Activated CD4-positive, alpha-beta T cell treated with anti-CD3 and anti-CD28 coated beads, Interleukin-2, amount 10 ng/mL, durations not matched to agents 7 days and 5 days (primary cell): ENCODE results near the gene NRN1. TPM values are rescaled to one million over a fixed set of nuclear protein-coding genes. Genes with fewer than 3 reads are reported as not detected.

Experiments
- CTCF ChIA-PET: fragments of 350-600 bp; sonication (Branson Sonifier 250); formaldehyde crosslinking; loops from one replicate; lab custom pipeline; 2021; ENCODE audit warnings: antibody characterized with exemption; lab: Charles Lee
- POLR2A ChIA-PET: fragments of 350-600 bp; sonication (Branson Sonifier 250); formaldehyde crosslinking; loops from one replicate; lab custom pipeline; 2021; ENCODE audit warnings: antibody characterized with exemption; lab: Charles Lee
- DNase-seq: peaks from one replicate; pipeline ENCODE4 v3.0.0-alpha.2; 2020
- H3K27ac Mint-ChIP-seq: one replicate; pipeline ENCODE4 v1.8.0; 2021; ENCODE audit warnings: mild to moderate bottlenecking, moderate library complexity, mixed read lengths
- H3K27me3 Mint-ChIP-seq: one replicate; pipeline ENCODE4 v1.8.0; 2021; ENCODE audit warnings: mixed read lengths
- H3K36me3 Mint-ChIP-seq: one replicate; pipeline ENCODE4 v1.8.0; 2021; ENCODE audit warnings: low read depth, mixed read lengths
- H3K4me1 Mint-ChIP-seq: one replicate; pipeline ENCODE4 v1.8.0; 2021; ENCODE audit warnings: mixed read lengths
- H3K4me3 Mint-ChIP-seq: one replicate; pipeline ENCODE4 v1.8.0; 2021; ENCODE audit warnings: mild to moderate bottlenecking, moderate library complexity, mixed read lengths
- H3K9me3 Mint-ChIP-seq: one replicate; pipeline ENCODE4 v1.8.0; 2021; ENCODE audit warnings: mixed read lengths
- total RNA-seq, 2 experiments: library from RNA; stranded (reverse); gene quantifications; one replicate each; pipeline ENCODE4 v1.2.3, GENCODE V29; 2021

The NRN1 gene
- total RNA-seq, 2 experiments from 2014 or later = 7.0 to 8.7 TPM

DNA sequence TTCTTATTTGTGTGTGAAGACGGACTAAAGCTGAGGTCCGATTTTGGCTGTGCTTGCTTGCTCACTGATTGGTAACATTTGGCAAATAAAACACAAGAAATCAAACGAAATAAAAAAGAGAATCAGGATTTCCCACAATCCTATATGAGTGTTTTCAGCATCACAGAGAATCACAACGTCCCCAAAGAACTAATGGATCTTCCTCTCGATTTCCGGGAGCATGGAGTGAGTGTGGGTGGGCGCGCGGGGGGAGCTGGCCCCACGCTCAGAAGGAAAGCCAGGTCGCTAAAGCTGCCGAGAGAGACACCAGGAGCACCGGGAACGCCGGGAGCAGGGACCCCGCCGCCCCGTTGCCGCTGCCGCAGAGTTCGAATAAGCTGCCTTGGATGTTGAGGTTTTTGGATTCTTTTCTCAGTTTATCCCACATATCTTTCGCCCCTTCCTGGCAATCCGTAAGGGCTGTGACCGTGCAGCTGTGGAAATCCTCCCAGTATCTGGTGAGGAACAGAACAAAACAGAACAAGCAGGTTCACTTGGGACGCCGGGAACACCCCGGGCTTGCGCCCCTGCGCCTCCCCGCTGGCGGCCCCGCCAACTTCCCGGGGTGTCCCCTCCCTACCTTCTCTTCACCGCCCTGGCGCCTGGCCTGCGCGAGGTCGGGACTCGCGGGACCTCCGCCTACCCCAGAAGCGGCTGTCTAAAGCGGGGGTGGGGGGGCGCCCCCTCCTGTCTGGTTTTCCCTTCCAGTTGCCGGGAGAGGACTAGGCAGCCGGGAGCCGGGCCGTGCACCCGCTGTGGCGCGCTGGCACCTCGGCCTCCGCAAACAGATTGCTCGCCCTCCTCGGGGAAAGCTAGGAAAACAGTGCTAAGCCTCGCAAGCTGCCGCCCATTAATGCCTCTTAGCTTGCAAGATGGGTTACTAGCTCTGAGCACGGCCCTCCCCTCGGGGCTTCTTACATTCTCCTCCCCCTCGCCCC, 7.7 kb downstream of the NRN1 start:
- H3K27me3 Mint-ChIP-seq = peaks cover 90% of the 10 kb centered on the region
- no peak for DNase-seq
- ChIA-PET CTCF (no interaction called here), POLR2A (no interaction called here)
- H3K9me3 Mint-ChIP-seq = peaks cover 5% of the 10 kb centered on the region
- H3K4me1 Mint-ChIP-seq = peaks cover 77% of the 10 kb centered on the region
- peak overlapping the region; percentile 46 for H3K4me3 Mint-ChIP-seq
- H3K27ac Mint-ChIP-seq = no peak overlapping the region
- peaks cover 33% of the 10 kb centered on the region for H3K36me3 Mint-ChIP-seq

DNA sequence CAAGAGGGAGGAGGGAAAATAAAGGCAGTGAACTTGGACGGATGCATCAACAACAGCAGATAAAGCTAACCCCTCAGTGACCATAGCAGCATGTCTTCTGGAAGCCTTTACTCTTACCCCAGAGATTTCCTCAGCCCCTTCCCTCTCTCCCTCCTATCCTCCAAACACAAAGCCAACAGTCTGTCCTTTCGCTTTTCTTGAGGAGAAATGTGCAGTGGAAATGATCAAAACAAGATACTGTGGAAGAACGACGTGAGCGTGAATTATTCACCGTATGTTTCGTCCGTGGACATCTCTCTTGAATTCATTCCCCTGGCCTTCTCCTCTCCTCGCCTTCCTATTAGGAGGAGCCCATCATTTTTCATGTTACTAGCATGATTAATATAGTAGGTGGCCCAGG, 8.5 kb downstream of the NRN1 start:
- H3K4me3 Mint-ChIP-seq = peak overlapping the region; percentile 84
- H3K9me3 Mint-ChIP-seq = peaks cover 7% of the 10 kb centered on the region
- ChIA-PET CTCF (interaction anchor here (1.0 kb wide), 1 partner anchor 527 kb away, joined by 5 read pairs; no protein-coding TSS in a partner anchor), POLR2A (no interaction called here)
- DNase-seq = no peak
- H3K27me3 Mint-ChIP-seq = peaks cover 92% of the 10 kb centered on the region
- peaks cover 78% of the 10 kb centered on the region for H3K4me1 Mint-ChIP-seq
- H3K36me3 Mint-ChIP-seq = peaks cover 33% of the 10 kb centered on the region
- peak overlapping the region; percentile 27 for H3K27ac Mint-ChIP-seq

DNA sequence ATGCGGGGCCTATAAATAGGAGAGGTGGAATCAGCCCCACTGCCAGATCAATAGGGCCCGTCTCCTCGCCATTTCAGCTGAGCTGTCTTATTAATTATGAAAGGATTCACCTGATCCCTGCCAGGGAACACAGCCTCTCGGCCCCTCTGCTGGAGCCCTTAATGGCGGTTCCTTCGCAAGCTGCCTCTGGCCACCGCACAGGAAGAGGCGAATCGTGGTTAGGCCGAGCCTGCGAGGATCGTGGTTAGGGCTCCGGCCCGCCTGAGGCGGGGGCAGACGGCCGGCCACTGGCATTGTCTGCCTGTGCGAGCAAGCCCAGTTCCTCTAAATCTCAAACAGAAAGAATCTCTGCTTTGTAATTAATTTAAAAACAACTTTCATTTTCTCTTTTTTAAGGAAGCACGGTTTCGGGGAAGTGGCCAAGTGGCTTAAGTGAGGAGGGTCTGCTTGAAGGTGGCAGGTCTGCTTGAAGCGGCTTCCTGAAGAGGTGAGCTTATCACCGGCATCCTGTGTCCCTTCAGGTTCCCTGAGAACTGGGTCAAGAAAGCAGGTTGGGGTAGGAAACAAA, 9.2 kb downstream of the NRN1 start:
- H3K4me3 Mint-ChIP-seq = peak overlapping the region; percentile 84
- peaks cover 92% of the 10 kb centered on the region for H3K27me3 Mint-ChIP-seq
- peaks cover 7% of the 10 kb centered on the region for H3K9me3 Mint-ChIP-seq
- peak overlapping the region; percentile 90 for H3K27ac Mint-ChIP-seq
- H3K4me1 Mint-ChIP-seq = peaks cover 72% of the 10 kb centered on the region
- CTCF ChIA-PET = interaction anchor here (1.0 kb wide), 1 partner anchor 526 kb away, joined by 5 read pairs; no protein-coding TSS in a partner anchor
- POLR2A ChIA-PET = no interaction called here
- peaks cover 30% of the 10 kb centered on the region for H3K36me3 Mint-ChIP-seq
- DNase-seq = no peak

GRCh38 chr6:5996714-5997419, 9.9 kb downstream of the NRN1 start:
- ChIA-PET POLR2A (no interaction called here), CTCF (interaction anchor here (1.0 kb wide), 1 partner anchor 526 kb away, joined by 5 read pairs; no protein-coding TSS in a partner anchor)
- Mint-ChIP-seq H3K27ac (peak overlapping the region; percentile 90), H3K4me3 (peak overlapping the region; percentile 84), H3K9me3 (peaks cover 7% of the 10 kb centered on the region), H3K36me3 (peaks cover 30% of the 10 kb centered on the region), H3K4me1 (peaks cover 70% of the 10 kb centered on the region), H3K27me3 (peaks cover 92% of the 10 kb centered on the region)
- DNase-seq = peak; percentile 31

DNA sequence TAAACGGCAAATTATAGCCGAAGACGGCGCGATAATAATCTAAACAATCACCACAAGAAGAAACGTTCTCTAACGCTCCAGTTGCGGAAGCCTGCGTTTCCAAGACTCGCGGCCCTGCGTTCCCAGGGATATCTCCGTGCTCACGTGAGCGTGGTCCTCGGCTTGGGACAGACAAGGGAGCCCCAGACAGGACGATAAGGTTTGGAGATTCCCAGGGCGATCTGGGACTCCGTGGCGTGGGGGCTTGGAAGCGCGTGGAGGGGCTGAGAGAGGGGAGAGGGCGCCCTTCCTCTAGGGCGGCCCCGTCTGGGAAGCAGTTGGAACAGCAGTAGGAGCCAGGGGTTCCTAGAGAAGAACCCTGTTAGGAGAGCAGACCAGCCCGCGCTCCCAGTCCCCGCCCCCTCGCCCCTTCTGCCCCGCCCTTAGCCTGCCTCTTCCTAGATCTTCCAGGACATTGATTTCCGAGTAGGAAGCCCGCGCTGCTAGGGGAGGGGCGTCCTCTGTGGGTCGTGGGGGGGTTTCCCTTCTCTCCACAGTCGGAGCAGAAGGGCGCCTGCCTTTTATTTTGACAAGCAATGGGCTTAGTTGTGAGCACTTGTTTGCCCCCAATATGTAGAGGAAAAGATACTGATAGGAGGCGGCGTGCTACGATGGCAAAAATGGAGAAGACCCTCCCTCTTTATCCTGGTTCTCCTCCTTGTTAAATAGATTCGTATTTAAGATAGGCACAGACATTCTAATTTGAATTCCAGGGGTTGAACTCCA, 10.6 kb downstream of the NRN1 start:
- ChIA-PET CTCF (no interaction called here), POLR2A (no interaction called here)
- peak; percentile 35 for DNase-seq
- Mint-ChIP-seq H3K4me3 (peak overlapping the region; percentile 84), H3K4me1 (peaks cover 65% of the 10 kb centered on the region), H3K36me3 (peaks cover 24% of the 10 kb centered on the region), H3K9me3 (peaks cover 7% of the 10 kb centered on the region), H3K27ac (peak overlapping the region; percentile 90), H3K27me3 (peaks cover 90% of the 10 kb centered on the region)

- Mint-ChIP-seq H3K4me1 (peaks cover 70% of the 10 kb centered on the region), H3K4me3 (peak overlapping the region; percentile 84), H3K36me3 (peaks cover 26% of the 10 kb centered on the region), H3K27me3 (peaks cover 90% of the 10 kb centered on the region), H3K27ac (peak overlapping the region; percentile 50), H3K9me3 (peaks cover 7% of the 10 kb centered on the region)
- CTCF ChIA-PET = no interaction called here
- DNase-seq = no peak
- POLR2A ChIA-PET = no interaction called here
These were observed 11.1 kb downstream of the NRN1 start for GRCh38 chr6:5995658-5995948.

- Mint-ChIP-seq H3K36me3 (peaks cover 22% of the 10 kb centered on the region), H3K9me3 (peaks cover 3% of the 10 kb centered on the region), H3K4me3 (peak overlapping the region; percentile 84), H3K4me1 (peaks cover 71% of the 10 kb centered on the region), H3K27ac (peak overlapping the region; percentile 31), H3K27me3 (peaks cover 86% of the 10 kb centered on the region)
- DNase-seq = no peak
- POLR2A ChIA-PET = no interaction called here
- CTCF ChIA-PET = interaction anchor here (1.1 to 1.4 kb wide), 3 partner anchors 9 to 22 kb away, joined by 4 to 7 read pairs (median 4); no protein-coding TSS in a partner anchor
These were observed 11.6 kb downstream of the NRN1 start for GRCh38 chr6:5994999-5995657.

DNA sequence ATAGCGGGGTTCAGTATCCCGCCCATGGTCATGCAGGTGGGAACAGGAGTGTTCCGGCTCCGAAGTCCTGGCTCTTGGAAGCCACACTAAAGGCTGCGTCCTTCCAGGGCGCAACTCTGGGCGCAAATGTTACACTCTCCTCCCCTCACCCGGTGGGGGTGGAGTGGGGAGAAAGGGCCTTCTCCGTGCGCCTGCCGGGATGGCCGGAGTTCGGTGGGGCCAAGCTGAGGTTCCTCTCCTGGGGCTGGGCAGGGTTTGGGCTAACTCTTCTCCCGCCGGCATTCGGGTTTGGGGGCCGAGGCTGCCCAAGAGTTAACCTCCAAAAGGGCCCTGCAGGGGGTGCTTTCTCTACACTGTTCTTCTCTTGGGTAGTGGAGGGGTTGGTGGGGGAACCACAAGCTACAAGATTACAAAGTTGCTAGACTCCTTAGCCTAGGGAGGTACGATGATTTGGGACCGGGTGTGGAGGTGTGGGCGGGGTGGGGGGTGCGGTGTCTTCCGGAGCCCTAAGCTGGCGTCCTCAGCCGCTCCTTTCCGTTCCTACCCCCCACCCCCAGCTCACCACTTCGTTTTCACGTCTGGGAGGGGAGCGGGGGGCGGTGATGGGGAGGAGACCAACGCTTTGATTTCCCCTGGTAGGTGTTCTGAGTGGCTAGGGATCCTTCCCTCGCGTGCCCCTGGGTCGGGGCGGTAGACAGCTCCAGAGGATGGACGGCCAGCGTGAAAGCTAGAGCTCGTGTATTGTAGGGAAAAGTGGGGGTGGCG, 12.3 kb downstream of the NRN1 start:
- Mint-ChIP-seq H3K27me3 (peaks cover 83% of the 10 kb centered on the region), H3K27ac (no peak overlapping the region), H3K4me3 (peak overlapping the region; percentile 26), H3K36me3 (peaks cover 15% of the 10 kb centered on the region), H3K9me3 (peaks cover 2% of the 10 kb centered on the region), H3K4me1 (peaks cover 70% of the 10 kb centered on the region)
- ChIA-PET CTCF (interaction anchor here (1.1 to 1.4 kb wide), 3 partner anchors 9 to 22 kb away, joined by 4 to 7 read pairs (median 4); no protein-coding TSS in a partner anchor), POLR2A (interaction anchor here (0.6 kb wide), 1 partner anchor 1152 kb away, joined by 3 read pairs; no protein-coding TSS in a partner anchor)
- DNase-seq = no peak

DNA sequence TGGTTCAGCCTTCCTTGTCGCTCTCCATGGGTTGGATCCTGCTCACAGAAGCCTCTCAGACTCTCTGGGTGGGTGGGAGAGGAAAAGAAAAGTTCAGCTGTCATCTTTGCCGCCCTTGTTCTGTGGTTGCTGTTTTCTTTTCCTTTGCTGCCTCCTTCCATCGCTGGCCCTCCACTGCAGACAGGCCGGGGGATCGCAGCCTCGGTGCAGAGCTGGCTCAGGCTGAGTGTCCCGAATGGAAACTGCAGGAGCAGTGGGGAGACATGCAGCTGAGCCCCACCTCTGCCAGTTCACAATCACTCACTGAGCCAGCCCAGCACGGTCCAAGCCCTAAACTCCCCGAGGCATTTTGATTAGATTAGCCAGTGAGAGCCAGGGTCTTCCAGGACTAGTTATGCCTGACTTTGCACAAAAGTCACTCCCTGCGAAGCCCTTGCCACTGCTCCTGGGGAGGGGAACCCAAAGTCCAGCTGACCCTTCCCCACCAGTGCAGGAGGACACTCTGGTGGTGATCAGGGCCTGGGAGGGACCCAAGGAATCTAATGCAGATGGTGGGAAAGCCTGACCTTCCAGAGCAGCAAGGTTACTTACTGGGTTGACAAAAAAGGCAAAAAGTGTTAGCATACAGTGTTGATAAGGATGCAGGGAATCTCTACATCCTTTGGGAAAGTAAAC, 14.0 kb downstream of the NRN1 start:
- Mint-ChIP-seq H3K4me1 (peaks cover 73% of the 10 kb centered on the region), H3K36me3 (peaks cover 12% of the 10 kb centered on the region), H3K27me3 (peaks cover 78% of the 10 kb centered on the region), H3K9me3 (peaks cover 2% of the 10 kb centered on the region), H3K27ac (no peak overlapping the region), H3K4me3 (no peak overlapping the region)
- POLR2A ChIA-PET = no interaction called here
- CTCF ChIA-PET = no interaction called here
- no peak for DNase-seq

DNA sequence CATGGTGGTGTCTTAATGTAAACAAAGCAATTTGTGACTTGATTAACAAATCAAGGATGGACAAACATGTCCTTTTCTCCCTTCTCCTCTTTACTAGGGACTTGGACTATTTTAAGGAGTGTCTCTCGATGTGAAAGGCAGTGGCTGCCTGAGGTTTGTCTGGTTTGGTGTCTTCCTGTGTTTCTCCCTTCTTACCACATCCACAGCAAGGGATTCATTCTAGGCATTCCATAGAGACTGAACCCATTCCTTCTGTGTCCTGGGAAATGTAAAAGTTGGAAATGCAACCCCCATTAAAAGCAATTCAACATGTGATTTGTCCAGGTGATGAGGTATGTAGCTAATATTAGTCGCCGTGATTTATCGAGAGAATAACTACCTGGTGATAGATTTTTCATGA, 15.9 kb downstream of the NRN1 start:
- ChIA-PET POLR2A (no interaction called here), CTCF (no interaction called here)
- H3K27ac Mint-ChIP-seq = no peak overlapping the region
- H3K36me3 Mint-ChIP-seq = peaks cover 20% of the 10 kb centered on the region
- H3K9me3 Mint-ChIP-seq = peaks cover 5% of the 10 kb centered on the region
- no peak overlapping the region for H3K4me3 Mint-ChIP-seq
- DNase-seq = no peak
- H3K4me1 Mint-ChIP-seq = peaks cover 76% of the 10 kb centered on the region
- peaks cover 61% of the 10 kb centered on the region for H3K27me3 Mint-ChIP-seq
